HG03159 (cell line): ENCODE results near the gene TBXA2R.

Experiments used
- ATAC-seq: cut with Tn5 transposase; IDR thresholded peaks from one replicate; pipeline ENCODE4 v1.9.1; 2021; ENCODE audit warnings: mild to moderate bottlenecking, moderate library complexity; ENCODE audit not compliant: unreplicated experiment

Gene TBXA2R

GRCh38 chr19:3607303-3608078 lies 816 bp upstream of the TBXA2R start:
- no peak for ATAC-seq

- ATAC-seq = no peak
These were observed 443 bp downstream of the TBXA2R start for GRCh38 chr19:3606174-3606689.

GRCh38 chr19:3605770-3606169 lies 905 bp downstream of the TBXA2R start:
- no peak for ATAC-seq

GRCh38 chr19:3605361-3605760 lies 1.3 kb downstream of the TBXA2R start:
- ATAC-seq = no peak

- ATAC-seq = no peak
These were observed 1.7 kb downstream of the TBXA2R start for GRCh38 chr19:3604987-3605343.

GRCh38 chr19:3604227-3604986 lies 2.3 kb downstream of the TBXA2R start:
- ATAC-seq = no peak

- no peak for ATAC-seq
These were observed 3.4 kb downstream of the TBXA2R start for GRCh38 chr19:3603121-3603811.

GRCh38 chr19:3601021-3601420 lies 5.7 kb downstream of the TBXA2R start:
- ATAC-seq = no peak

GRCh38 chr19:3599776-3600187 lies 6.9 kb downstream of the TBXA2R start:
- no peak for ATAC-seq

- no peak for ATAC-seq
These were observed 11.1 kb downstream of the TBXA2R start for GRCh38 chr19:3595521-3596061.

GRCh38 chr19:3593156-3593555 lies 13.5 kb downstream of the TBXA2R start:
- no peak for ATAC-seq

GRCh38 chr19:3591876-3592613 lies 14.6 kb downstream of the TBXA2R start:
- ATAC-seq = no peak

- no peak for ATAC-seq
These were observed 15.6 kb downstream of the TBXA2R start for GRCh38 chr19:3590991-3591659.

- no peak for ATAC-seq
These were observed 16.7 kb downstream of the TBXA2R start for GRCh38 chr19:3589949-3590348.

- no peak for ATAC-seq
These were observed 17.2 kb downstream of the TBXA2R start for GRCh38 chr19:3589439-3589838.

GRCh38 chr19:3586707-3587346 lies 19.8 kb downstream of the TBXA2R start:
- no peak for ATAC-seq

GRCh38 chr19:3586127-3586626 lies 20.5 kb downstream of the TBXA2R start:
- no peak for ATAC-seq

- no peak for ATAC-seq
These were observed 21.2 kb downstream of the TBXA2R start, which contains the start of gene GIPC3 for GRCh38 chr19:3585301-3586126. Gene GIPC3 (plus strand): TSS chr19:3585478. CDS start chr19:3585598, 120 bp downstream.
